ENCODE measurements around the gene PTPA. TPM values are rescaled to one million over a fixed set of nuclear protein-coding genes. Genes with fewer than 3 reads are reported as not detected.

PTPA gene
- total RNA-seq, 1 donor from 2014 or later: 166 TPM

- no peaks in the 10 kb centered on the region for H3K36me3 Mint-ChIP-seq (ENCODE audit: unreplicated experiment)
- peak overlapping the region; percentile 5 for H3K27ac Mint-ChIP-seq (ENCODE audit: unreplicated experiment)
- H3K4me1 Mint-ChIP-seq (ENCODE audit: low read depth, unreplicated experiment): peaks cover 6% of the 10 kb centered on the region
- no peaks in the 10 kb centered on the region for H3K9me3 Mint-ChIP-seq (ENCODE audit: unreplicated experiment)
- no peak for DNase-seq
- H3K27me3 Mint-ChIP-seq (ENCODE audit: unreplicated experiment): peaks cover 2% of the 10 kb centered on the region
- no peak overlapping the region for H3K4me3 Mint-ChIP-seq (ENCODE audit: unreplicated experiment)
- no peak for TF ChIP-seq CTCF (IDR thresholded peaks at IDR 0.05; ENCODE audit: partially characterized antibody, unreplicated experiment)
Measured at GRCh38 chr9:129068990-129069861, 42.0 kb upstream of the PTPA start.

GRCh38 chr9:129069862-129070641 lies 41.2 kb upstream of the PTPA start:
- DNase-seq: no peak
- TF ChIP-seq CTCF (IDR thresholded peaks at IDR 0.05; ENCODE audit: partially characterized antibody, unreplicated experiment): no peak
- Mint-ChIP-seq H3K27me3 (ENCODE audit: unreplicated experiment) (peaks cover 2% of the 10 kb centered on the region), H3K4me1 (ENCODE audit: low read depth, unreplicated experiment) (peaks cover 6% of the 10 kb centered on the region), H3K36me3 (ENCODE audit: unreplicated experiment) (no peaks in the 10 kb centered on the region), H3K9me3 (ENCODE audit: unreplicated experiment) (no peaks in the 10 kb centered on the region), H3K4me3 (ENCODE audit: unreplicated experiment) (no peak overlapping the region), H3K27ac (ENCODE audit: unreplicated experiment) (no peak overlapping the region)

DNA sequence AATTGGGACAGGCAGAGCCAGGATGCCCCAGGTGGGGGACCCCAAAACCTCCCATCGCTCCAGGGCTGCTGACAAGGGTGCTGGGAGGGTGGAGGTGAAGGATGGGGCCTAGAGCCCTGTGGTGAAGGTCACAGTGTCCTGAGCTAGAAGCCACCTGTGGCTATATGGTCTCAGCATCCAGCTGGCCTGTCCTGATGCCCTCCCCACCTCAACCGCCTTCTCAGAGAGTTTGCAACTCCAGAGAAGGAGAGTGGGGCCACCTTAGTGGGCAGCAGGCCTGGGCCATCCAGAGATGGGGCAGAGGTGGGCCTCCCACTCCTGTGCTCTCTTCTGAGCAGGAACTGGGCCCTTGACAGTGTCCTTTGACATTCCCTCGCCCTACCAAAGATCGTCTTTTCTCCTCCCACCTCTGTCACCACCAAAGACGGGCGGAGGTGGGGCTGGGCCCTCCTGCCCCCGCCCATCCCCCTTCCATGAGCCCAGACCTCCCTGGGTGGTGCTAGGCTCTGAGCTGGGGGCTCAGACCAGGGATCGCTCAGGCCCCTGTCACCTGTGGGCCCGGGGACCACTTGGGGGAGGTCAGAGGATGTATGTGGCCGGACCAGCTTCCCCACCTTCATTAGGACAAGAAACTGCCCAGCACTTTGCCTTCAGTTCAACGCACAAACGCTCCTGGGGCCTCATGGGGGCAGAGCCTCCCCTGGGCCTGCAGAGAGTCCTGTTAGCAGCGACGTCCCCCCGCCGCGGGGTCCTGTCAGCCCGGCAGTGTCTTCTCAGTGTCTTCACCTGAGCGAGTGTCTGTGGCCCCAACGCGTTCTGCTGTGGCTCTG lies 40.3 kb upstream of the PTPA start:
- no peak overlapping the region for H3K27ac Mint-ChIP-seq (ENCODE audit: unreplicated experiment)
- H3K36me3 Mint-ChIP-seq (ENCODE audit: unreplicated experiment): no peaks in the 10 kb centered on the region
- peaks cover 6% of the 10 kb centered on the region for H3K4me1 Mint-ChIP-seq (ENCODE audit: low read depth, unreplicated experiment)
- DNase-seq: no peak
- H3K9me3 Mint-ChIP-seq (ENCODE audit: unreplicated experiment): no peaks in the 10 kb centered on the region
- TF ChIP-seq CTCF (IDR thresholded peaks at IDR 0.05; ENCODE audit: partially characterized antibody, unreplicated experiment): no peak
- no peaks in the 10 kb centered on the region for H3K27me3 Mint-ChIP-seq (ENCODE audit: unreplicated experiment)
- no peak overlapping the region for H3K4me3 Mint-ChIP-seq (ENCODE audit: unreplicated experiment)

- DNase-seq: no peak
- no peak for TF ChIP-seq CTCF (IDR thresholded peaks at IDR 0.05; ENCODE audit: partially characterized antibody, unreplicated experiment)
- Mint-ChIP-seq H3K9me3 (ENCODE audit: unreplicated experiment) (no peaks in the 10 kb centered on the region), H3K4me3 (ENCODE audit: unreplicated experiment) (no peak overlapping the region), H3K27ac (ENCODE audit: unreplicated experiment) (no peak overlapping the region), H3K4me1 (ENCODE audit: low read depth, unreplicated experiment) (peaks cover 6% of the 10 kb centered on the region), H3K36me3 (ENCODE audit: unreplicated experiment) (no peaks in the 10 kb centered on the region), H3K27me3 (ENCODE audit: unreplicated experiment) (no peaks in the 10 kb centered on the region)
Measured at GRCh38 chr9:129071526-129072126, 39.6 kb upstream of the PTPA start.

Data from glutamatergic neuron (in vitro differentiated cells).